Immature natural killer cell (primary cell): ENCODE measurements around the gene ZNF385A. TPM values are rescaled to one million over a fixed set of nuclear protein-coding genes. Genes with fewer than 3 reads are reported as not detected.

Source experiments
- DNase-seq, 3 donors: peaks; one replicate each; pipeline ENCODE4 v3.0.0; 2022; ENCODE audit warnings: mixed read lengths in 1 of 3
- H3K27ac Mint-ChIP-seq, 6 donors: one replicate each; pipeline ENCODE4 v1.8.0; 2020; ENCODE audit warnings: mixed read lengths in 6 of 6, mild to moderate bottlenecking in 5 of 6, inconsistent platforms in 4 of 6, moderate library complexity in 3 of 6
- H3K27me3 Mint-ChIP-seq, 3 donors: one replicate each; pipeline ENCODE4 v1.8.0; 2020 to 2021; ENCODE audit warnings: low read depth in 3 of 3, mild to moderate bottlenecking in 3 of 3, mixed read lengths in 3 of 3, moderate library complexity in 3 of 3, inconsistent platforms in 1 of 3
- H3K36me3 Mint-ChIP-seq, 3 donors: one replicate each; pipeline ENCODE4 v1.8.0; 2020; ENCODE audit warnings: mixed read lengths in 3 of 3, inconsistent platforms in 2 of 3, mild to moderate bottlenecking in 2 of 3
- H3K4me1 Mint-ChIP-seq, 2 donors: one replicate each; pipeline ENCODE4 v1.8.0; 2020; ENCODE audit warnings: inconsistent platforms in 2 of 2, mild to moderate bottlenecking in 2 of 2, mixed read lengths in 2 of 2, moderate library complexity in 1 of 2
- H3K4me3 Mint-ChIP-seq, 5 donors: one replicate each; pipeline ENCODE4 v1.8.0; 2020; ENCODE audit warnings: mild to moderate bottlenecking in 5 of 5, mixed read lengths in 5 of 5, inconsistent platforms in 3 of 5, moderate library complexity in 3 of 5
- H3K9me3 Mint-ChIP-seq, 6 donors: one replicate each; pipeline ENCODE4 v1.8.0; 2020; ENCODE audit warnings: mild to moderate bottlenecking in 6 of 6, mixed read lengths in 6 of 6, inconsistent platforms in 4 of 6, moderate library complexity in 3 of 6
- polyA plus RNA-seq, 3 donors: library from polyadenylated mRNA; unstranded; fragments of 300-500 nt; fragmentation: Illumina TruSeq; gene quantifications; one replicate each; pipeline ENCODE4 v1.2.3, GENCODE V29; 2021

Gene ZNF385A
- polyA plus RNA-seq, 3 donors from 2014 or later = 1.8 to 2.7 (median 2.2) TPM

- peaks cover 41 to 43% of the 10 kb centered on the region in 2 donors for H3K4me1 Mint-ChIP-seq
- H3K36me3 Mint-ChIP-seq = no peaks in the 10 kb centered on the region
- no peaks in the 10 kb centered on the region for H3K9me3 Mint-ChIP-seq
- no peak for DNase-seq
- H3K27ac Mint-ChIP-seq = peak overlapping the region in 4 of 6 donors; percentile 76 to 94 (median 84)
- peak overlapping the region in 3 of 5 donors; percentile 16 to 97 (median 75) for H3K4me3 Mint-ChIP-seq
- H3K27me3 Mint-ChIP-seq = peaks cover 8 to 20% (median 15%) of the 10 kb centered on the region in 3 donors
Observed at GRCh38 chr12:54421175-54421878, 36.8 kb upstream of the ZNF385A start.

- H3K36me3 Mint-ChIP-seq = no peaks in the 10 kb centered on the region
- H3K9me3 Mint-ChIP-seq = no peaks in the 10 kb centered on the region
- peak overlapping the region; percentile 75 to 97 (median 76) for H3K4me3 Mint-ChIP-seq
- peaks cover 8 to 20% (median 16%) of the 10 kb centered on the region in 3 donors for H3K27me3 Mint-ChIP-seq
- H3K4me1 Mint-ChIP-seq = peaks cover 45 to 49% of the 10 kb centered on the region in 2 donors
- peak overlapping the region; percentile 67 to 97 (median 90) for H3K27ac Mint-ChIP-seq
- DNase-seq = no peak
Observed at GRCh38 chr12:54420766-54421144, 36.2 kb upstream of the ZNF385A start.

- Mint-ChIP-seq H3K27me3 (peaks cover 10 to 23% (median 18%) of the 10 kb centered on the region in 3 donors), H3K9me3 (no peaks in the 10 kb centered on the region), H3K27ac (peak within 1 kb of the TSS; percentile 94 to 99 (median 96)), H3K36me3 (no peaks in the 10 kb centered on the region), H3K4me3 (peak within 1 kb of the TSS; percentile 97 to 98 (median 97)), H3K4me1 (peaks cover 57 to 64% of the 10 kb centered on the region in 2 donors)
- peak; percentile 40 to 60 (median 40) for DNase-seq
Observed at GRCh38 chr12:54419088-54419887, 34.8 kb upstream of the ZNF385A start, which contains the start of gene ITGA5. Gene ITGA5, minus strand, starts transcription at chr12:54419266. Its CDS starts 68 bp downstream, at chr12:54419198.

GRCh38 chr12:54418441-54419087, 34.0 kb upstream of the ZNF385A start:
- peak in 1 of 3 donors; percentile 12 for DNase-seq

GRCh38 chr12:54417712-54418440, 33.3 kb upstream of the ZNF385A start:
- H3K4me1 Mint-ChIP-seq = peaks cover 71 to 78% of the 10 kb centered on the region in 2 donors
- peak overlapping the region; percentile 94 to 99 (median 96) for H3K27ac Mint-ChIP-seq
- DNase-seq = peak; percentile 41 to 52 (median 52)
- H3K36me3 Mint-ChIP-seq = peaks cover 0 to 4% (median 0%) of the 10 kb centered on the region in 3 donors
- H3K27me3 Mint-ChIP-seq = peaks cover 10 to 35% (median 18%) of the 10 kb centered on the region in 3 donors
- H3K4me3 Mint-ChIP-seq = peak overlapping the region; percentile 97 to 98 (median 97)
- H3K9me3 Mint-ChIP-seq = no peaks in the 10 kb centered on the region

More at GRCh38 chr12:54418441-54419087, 34.0 kb upstream of the ZNF385A start:
- peak overlapping the region; percentile 94 to 99 (median 96) for H3K27ac Mint-ChIP-seq
- peaks cover 64 to 71% of the 10 kb centered on the region in 2 donors for H3K4me1 Mint-ChIP-seq
- peaks cover 0 to 2% (median 0%) of the 10 kb centered on the region in 3 donors for H3K36me3 Mint-ChIP-seq
- peak overlapping the region; percentile 97 to 98 (median 97) for H3K4me3 Mint-ChIP-seq
- peaks cover 10 to 28% (median 18%) of the 10 kb centered on the region in 3 donors for H3K27me3 Mint-ChIP-seq
- H3K9me3 Mint-ChIP-seq = no peaks in the 10 kb centered on the region

- H3K36me3 Mint-ChIP-seq = peaks cover 0 to 4% (median 0%) of the 10 kb centered on the region in 3 donors
- peaks cover 11 to 39% (median 18%) of the 10 kb centered on the region in 3 donors for H3K27me3 Mint-ChIP-seq
- no peaks in the 10 kb centered on the region for H3K9me3 Mint-ChIP-seq
- H3K27ac Mint-ChIP-seq = peak overlapping the region; percentile 94 to 99 (median 96)
- H3K4me1 Mint-ChIP-seq = peaks cover 80 to 87% of the 10 kb centered on the region in 2 donors
- peak; percentile 32 to 43 (median 33) for DNase-seq
- H3K4me3 Mint-ChIP-seq = peak overlapping the region; percentile 97 to 98 (median 97)
Observed at GRCh38 chr12:54416687-54417603, 32.4 kb upstream of the ZNF385A start.

- Mint-ChIP-seq H3K4me1 (peaks cover 84% of the 10 kb centered on the region in 2 donors), H3K9me3 (no peaks in the 10 kb centered on the region), H3K4me3 (peak overlapping the region; percentile 18 to 97 (median 64)), H3K27me3 (peaks cover 12 to 39% (median 15%) of the 10 kb centered on the region in 3 donors), H3K36me3 (peaks cover 0 to 9% (median 0%) of the 10 kb centered on the region in 3 donors), H3K27ac (peak overlapping the region; percentile 94 to 99 (median 96))
- no peak for DNase-seq
Observed at GRCh38 chr12:54415221-54415929, 30.8 kb upstream of the ZNF385A start.

GRCh38 chr12:54413284-54414190, 29.0 kb upstream of the ZNF385A start:
- DNase-seq = peak; percentile 89 to 91 (median 90)
- no peaks in the 10 kb centered on the region for H3K9me3 Mint-ChIP-seq
- peaks cover 0 to 13% (median 0%) of the 10 kb centered on the region in 3 donors for H3K36me3 Mint-ChIP-seq
- peaks cover 10 to 33% (median 15%) of the 10 kb centered on the region in 3 donors for H3K27me3 Mint-ChIP-seq
- H3K4me3 Mint-ChIP-seq = peak overlapping the region; percentile 75 to 85 (median 78)
- peak overlapping the region; percentile 94 to 98 (median 96) for H3K27ac Mint-ChIP-seq
- H3K4me1 Mint-ChIP-seq = peaks cover 74 to 75% of the 10 kb centered on the region in 2 donors

GRCh38 chr12:54412786-54413185, 28.3 kb upstream of the ZNF385A start:
- no peaks in the 10 kb centered on the region for H3K9me3 Mint-ChIP-seq
- H3K27ac Mint-ChIP-seq = peak overlapping the region; percentile 94 to 98 (median 96)
- H3K36me3 Mint-ChIP-seq = peaks cover 4 to 19% (median 5%) of the 10 kb centered on the region in 3 donors
- peaks cover 6 to 32% (median 7%) of the 10 kb centered on the region in 3 donors for H3K27me3 Mint-ChIP-seq
- peaks cover 68 to 76% of the 10 kb centered on the region in 2 donors for H3K4me1 Mint-ChIP-seq
- H3K4me3 Mint-ChIP-seq = peak overlapping the region; percentile 75 to 85 (median 78)
- peak in 2 of 3 donors; percentile 49 to 52 for DNase-seq

GRCh38 chr12:54412348-54412747, 27.8 kb upstream of the ZNF385A start:
- Mint-ChIP-seq H3K27me3 (peaks cover 3 to 27% (median 6%) of the 10 kb centered on the region in 3 donors), H3K27ac (peak overlapping the region; percentile 94 to 98 (median 96)), H3K9me3 (no peaks in the 10 kb centered on the region), H3K4me1 (peaks cover 66 to 73% of the 10 kb centered on the region in 2 donors), H3K4me3 (peak overlapping the region; percentile 75 to 85 (median 78)), H3K36me3 (peaks cover 4 to 23% (median 7%) of the 10 kb centered on the region in 3 donors)
- peak in 2 of 3 donors; percentile 20 to 30 for DNase-seq
